ENCODE data around the gene PAPPA. TPM values are rescaled to one million over a fixed set of nuclear protein-coding genes. Genes with fewer than 3 reads are reported as not detected.

PAPPA gene
- total and polyA plus RNA-seq, 5 donors: 0.59 to 7.0 (median 2.1) TPM

DNA sequence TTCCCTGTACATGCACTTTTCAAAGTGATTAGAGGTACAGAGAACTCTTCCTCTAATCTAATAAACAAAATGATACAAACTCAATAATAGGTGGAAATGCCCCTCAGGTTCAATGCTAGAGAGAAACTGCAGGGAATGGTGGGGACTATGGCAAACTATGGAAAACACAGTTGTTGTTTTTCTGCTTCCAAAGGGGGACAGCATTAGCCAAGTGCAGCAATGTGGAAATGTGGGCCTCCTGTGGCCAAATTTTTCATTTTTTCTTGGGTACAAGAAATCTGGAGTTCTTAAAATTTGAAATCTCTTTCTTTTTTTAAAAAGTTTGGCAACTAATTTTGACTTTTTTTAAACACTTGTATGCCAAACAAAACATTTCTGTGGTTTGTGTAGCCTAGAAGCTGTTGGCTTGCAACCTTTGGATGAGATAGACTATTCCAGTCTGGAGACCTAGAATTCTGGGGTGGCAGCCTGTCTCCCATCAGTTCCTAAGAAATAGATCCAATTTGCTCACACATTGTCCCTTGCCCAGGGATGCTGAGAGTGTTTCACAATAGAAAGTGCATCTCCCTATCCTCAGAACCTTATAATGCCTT lies 218.6 kb downstream of the PAPPA start:
- peak; percentile 53 to 83 for ATAC-seq

DNA sequence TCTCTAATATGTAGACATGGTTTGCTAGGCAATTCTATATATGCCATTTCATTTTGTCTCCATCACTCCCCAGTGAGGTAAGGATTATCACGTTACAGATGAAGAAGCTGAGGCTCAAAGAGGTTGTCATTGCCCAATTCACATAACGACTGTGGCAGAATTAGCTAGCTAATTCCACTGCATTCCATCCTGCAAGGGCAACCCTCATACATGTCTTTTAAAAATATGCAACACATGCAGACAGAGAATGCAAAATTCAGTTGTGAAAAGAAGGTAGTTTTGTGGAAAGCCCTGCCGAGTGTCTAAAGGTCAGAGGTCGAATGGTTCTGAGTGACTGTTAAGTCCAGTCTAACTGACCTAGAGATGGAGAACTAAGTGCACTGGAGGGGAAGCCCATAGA lies 219.2 kb downstream of the PAPPA start:
- no peak for ATAC-seq
- intact Hi-C loops (cut with DNase I): no loop called here
- 79% methylated on average over 4 of the region's 4 CpGs for WGBS

More for the DNA sequence above, 218.6 kb downstream of the PAPPA start:
- no peak overlapping the region for H3K27ac ChIP-seq (ENCODE audit: low read length)
- H3K4me3 ChIP-seq (ENCODE audit: low read length): no peak overlapping the region
- intact Hi-C loops (cut with DNase I): no loop called here
- no peaks in the 10 kb centered on the region for H3K9me3 ChIP-seq (ENCODE audit: control insufficient read depth, low read length)
- DNase-seq: no peak
- no peaks in the 10 kb centered on the region for H3K27me3 ChIP-seq (ENCODE audit: control insufficient read depth, insufficient read depth)
- H3K4me1 ChIP-seq (ENCODE audit: control insufficient read depth, insufficient read depth, low read length): no peaks in the 10 kb centered on the region

GRCh38 chr9:116377179-116377798 lies 223.7 kb downstream of the PAPPA start:
- Histone ChIP-seq H3K9me3 (ENCODE audit: control insufficient read depth, low read length) (no peaks in the 10 kb centered on the region), H3K27ac (ENCODE audit: low read length) (no peak overlapping the region), H3K4me1 (ENCODE audit: control insufficient read depth, insufficient read depth, low read length) (no peaks in the 10 kb centered on the region), H3K4me3 (ENCODE audit: low read length) (no peak overlapping the region), H3K27me3 (ENCODE audit: control insufficient read depth, insufficient read depth) (no peaks in the 10 kb centered on the region)
- 71% methylated on average over 8 of the region's 8 CpGs for WGBS
- no peak for DNase-seq
- intact Hi-C loops (cut with DNase I): no loop called here
- peak in 1 of 2 donors; percentile 54 for ATAC-seq

More for the DNA sequence above, 219.2 kb downstream of the PAPPA start:
- Histone ChIP-seq H3K27ac (ENCODE audit: low read length) (no peak overlapping the region), H3K4me1 (ENCODE audit: control insufficient read depth, insufficient read depth, low read length) (no peaks in the 10 kb centered on the region), H3K9me3 (ENCODE audit: control insufficient read depth, low read length) (no peaks in the 10 kb centered on the region), H3K27me3 (ENCODE audit: control insufficient read depth, insufficient read depth) (no peaks in the 10 kb centered on the region), H3K4me3 (ENCODE audit: low read length) (no peak overlapping the region)
- DNase-seq: no peak

GRCh38 chr9:116378873-116379272 lies 225.3 kb downstream of the PAPPA start:
- intact Hi-C loops (cut with DNase I): no loop called here
- no peak overlapping the region for H3K4me3 ChIP-seq (ENCODE audit: low read length)
- WGBS: 99% methylated on average over 2 of the region's 2 CpGs
- no peaks in the 10 kb centered on the region for H3K9me3 ChIP-seq (ENCODE audit: control insufficient read depth, low read length)
- H3K27ac ChIP-seq (ENCODE audit: low read length): no peak overlapping the region
- ATAC-seq: no peak
- H3K27me3 ChIP-seq (ENCODE audit: control insufficient read depth, insufficient read depth): no peaks in the 10 kb centered on the region
- no peak for DNase-seq
- no peaks in the 10 kb centered on the region for H3K4me1 ChIP-seq (ENCODE audit: control insufficient read depth, insufficient read depth, low read length)

DNA sequence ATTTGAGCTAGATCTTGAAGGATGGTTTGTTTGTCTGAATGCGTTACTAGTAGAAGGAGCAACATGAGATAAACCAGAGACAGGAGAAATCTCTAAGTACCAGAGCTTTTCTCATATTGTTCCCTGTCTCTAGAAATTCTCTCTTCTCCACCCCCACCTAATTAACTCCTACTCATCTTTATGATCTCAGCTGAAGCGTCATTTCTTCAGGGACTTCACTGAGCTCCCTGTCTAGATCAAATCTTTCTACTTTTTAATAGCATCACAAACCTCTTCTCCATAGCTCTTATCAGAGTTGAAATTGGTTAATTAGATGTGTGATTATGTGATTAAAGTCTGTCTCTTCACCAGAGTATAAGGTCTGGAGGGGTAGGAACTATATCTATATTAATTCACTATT lies 226.2 kb downstream of the PAPPA start:
- H3K4me3 ChIP-seq (ENCODE audit: low read length): no peak overlapping the region
- DNase-seq (no peak), ATAC-seq (no peak)
- no peaks in the 10 kb centered on the region for H3K4me1 ChIP-seq (ENCODE audit: control insufficient read depth, insufficient read depth, low read length)
- 90% methylated on average over 2 of the region's 2 CpGs for WGBS
- no peaks in the 10 kb centered on the region for H3K9me3 ChIP-seq (ENCODE audit: control insufficient read depth, low read length)
- no peaks in the 10 kb centered on the region for H3K27me3 ChIP-seq (ENCODE audit: control insufficient read depth, insufficient read depth)
- intact Hi-C loops (cut with DNase I): no loop called here
- H3K27ac ChIP-seq (ENCODE audit: low read length): no peak overlapping the region

- Histone ChIP-seq H3K27me3 (ENCODE audit: control insufficient read depth, insufficient read depth) (no peaks in the 10 kb centered on the region), H3K9me3 (ENCODE audit: control insufficient read depth, low read length) (no peaks in the 10 kb centered on the region), H3K4me3 (ENCODE audit: low read length) (no peak overlapping the region), H3K27ac (ENCODE audit: low read length) (no peak overlapping the region), H3K4me1 (ENCODE audit: control insufficient read depth, insufficient read depth, low read length) (no peaks in the 10 kb centered on the region)
- intact Hi-C loops (cut with DNase I): no loop called here
- DNase-seq (no peak), ATAC-seq (no peak)
These were observed 227.0 kb downstream of the PAPPA start for GRCh38 chr9:116380496-116380995.

DNA sequence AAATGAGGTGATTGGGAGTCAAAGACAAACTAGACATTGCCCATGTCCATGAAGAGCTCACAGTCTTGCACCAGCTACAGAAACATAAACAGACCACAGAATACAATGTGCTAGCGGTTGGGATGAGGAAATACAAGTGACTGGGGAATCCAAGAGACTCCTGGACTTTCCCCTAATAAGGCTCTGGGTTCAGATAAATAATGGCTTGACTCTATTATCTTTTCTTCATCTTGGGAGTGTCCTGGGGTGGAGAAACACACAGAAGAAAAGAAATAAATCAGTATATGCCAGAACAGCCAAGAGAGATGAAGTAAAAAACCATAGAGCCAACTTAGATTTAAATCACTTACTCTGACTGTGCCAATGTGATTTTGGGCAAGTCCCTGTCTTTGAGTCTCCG lies 227.8 kb downstream of the PAPPA start:
- no peak overlapping the region for H3K27ac ChIP-seq (ENCODE audit: low read length)
- no peaks in the 10 kb centered on the region for H3K4me1 ChIP-seq (ENCODE audit: control insufficient read depth, insufficient read depth, low read length)
- intact Hi-C loops (cut with DNase I): no loop called here
- WGBS: 89% methylated on average over 2 of the region's 2 CpGs
- DNase-seq (no peak), ATAC-seq (no peak)
- no peaks in the 10 kb centered on the region for H3K27me3 ChIP-seq (ENCODE audit: control insufficient read depth, insufficient read depth)
- no peak overlapping the region for H3K4me3 ChIP-seq (ENCODE audit: low read length)
- no peaks in the 10 kb centered on the region for H3K9me3 ChIP-seq (ENCODE audit: control insufficient read depth, low read length)

DNA sequence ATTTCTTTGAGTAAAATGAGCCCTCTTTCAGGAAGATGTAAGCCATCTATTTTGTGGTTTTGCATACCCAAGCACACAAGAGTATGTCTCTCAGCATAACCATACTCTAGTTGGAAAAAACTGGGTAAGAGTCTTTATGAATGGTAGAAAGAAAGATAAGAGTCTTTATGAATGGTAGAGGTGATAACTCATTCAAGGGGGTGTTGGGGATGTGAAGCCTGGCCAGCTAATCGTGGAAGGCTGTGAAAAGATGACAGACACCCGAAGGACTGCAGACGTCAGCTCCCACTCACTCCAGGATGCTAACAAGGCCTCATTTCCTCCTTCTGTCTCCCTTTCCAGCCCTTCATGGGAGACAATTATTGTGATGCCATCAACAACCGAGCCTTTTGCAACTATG lies 228.5 kb downstream of the PAPPA start:
- no peak overlapping the region for H3K4me3 ChIP-seq (ENCODE audit: low read length)
- H3K9me3 ChIP-seq (ENCODE audit: control insufficient read depth, low read length): no peaks in the 10 kb centered on the region
- ATAC-seq (no peak), DNase-seq (no peak)
- no peaks in the 10 kb centered on the region for H3K4me1 ChIP-seq (ENCODE audit: control insufficient read depth, insufficient read depth, low read length)
- 40% methylated on average over 4 of the region's 4 CpGs for WGBS
- no peak overlapping the region for H3K27ac ChIP-seq (ENCODE audit: low read length)
- intact Hi-C loops (cut with DNase I): no loop called here
- H3K27me3 ChIP-seq (ENCODE audit: control insufficient read depth, insufficient read depth): no peaks in the 10 kb centered on the region

DNA sequence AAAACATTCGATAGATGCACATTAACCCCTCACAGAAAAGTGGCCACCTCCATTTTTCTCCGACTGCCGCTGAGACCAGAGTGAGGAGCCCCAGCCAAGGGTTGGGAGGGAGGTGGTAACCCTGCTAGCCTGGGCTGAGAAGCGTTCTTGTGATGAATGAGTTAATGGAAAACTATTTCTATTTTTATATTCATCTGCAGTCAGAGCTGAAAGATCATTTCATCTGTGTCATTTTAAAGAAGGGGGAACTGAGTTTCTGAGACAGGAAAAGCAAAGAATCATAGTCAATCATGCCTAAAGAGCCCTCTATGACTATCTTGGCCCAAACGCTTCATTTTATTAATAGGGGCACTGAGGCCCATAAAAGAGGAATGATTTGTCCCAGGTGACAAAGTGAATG lies 229.5 kb downstream of the PAPPA start:
- 63% methylated on average over 5 of the region's 5 CpGs for WGBS
- no peaks in the 10 kb centered on the region for H3K27me3 ChIP-seq (ENCODE audit: control insufficient read depth, insufficient read depth)
- no peak overlapping the region for H3K4me3 ChIP-seq (ENCODE audit: low read length)
- H3K9me3 ChIP-seq (ENCODE audit: control insufficient read depth, low read length): no peaks in the 10 kb centered on the region
- intact Hi-C loops (cut with DNase I): no loop called here
- H3K27ac ChIP-seq (ENCODE audit: low read length): no peak overlapping the region
- H3K4me1 ChIP-seq (ENCODE audit: control insufficient read depth, insufficient read depth, low read length): no peaks in the 10 kb centered on the region
- DNase-seq: no peak
- ATAC-seq: no peak

GRCh38 chr9:116383936-116384335 lies 230.3 kb downstream of the PAPPA start:
- Histone ChIP-seq H3K4me3 (ENCODE audit: low read length) (no peak overlapping the region), H3K27me3 (ENCODE audit: control insufficient read depth, insufficient read depth) (no peaks in the 10 kb centered on the region), H3K9me3 (ENCODE audit: control insufficient read depth, low read length) (no peaks in the 10 kb centered on the region), H3K4me1 (ENCODE audit: control insufficient read depth, insufficient read depth, low read length) (no peaks in the 10 kb centered on the region), H3K27ac (ENCODE audit: low read length) (no peak overlapping the region)
- intact Hi-C loops (cut with DNase I): no loop called here
- no peak for ATAC-seq
- WGBS: 52% methylated on average over 4 of the region's 4 CpGs
- no peak for DNase-seq

- Histone ChIP-seq H3K27ac (ENCODE audit: low read length) (no peak overlapping the region), H3K9me3 (ENCODE audit: control insufficient read depth, low read length) (no peaks in the 10 kb centered on the region), H3K27me3 (ENCODE audit: control insufficient read depth, insufficient read depth) (no peaks in the 10 kb centered on the region), H3K4me1 (ENCODE audit: control insufficient read depth, insufficient read depth, low read length) (no peaks in the 10 kb centered on the region), H3K4me3 (ENCODE audit: low read length) (no peak overlapping the region)
- WGBS: 51% methylated on average over 6 of the region's 6 CpGs
- DNase-seq (no peak), ATAC-seq (no peak)
- intact Hi-C loops (cut with DNase I): no loop called here
These were observed 234.5 kb downstream of the PAPPA start for GRCh38 chr9:116387934-116388698.
